H9 (cell line): ENCODE results near the gene SLC16A11. TPM values are rescaled to one million over a fixed set of nuclear protein-coding genes. Genes with fewer than 3 reads are reported as not detected.

ENCODE experiments used
- DNase-seq: peaks from one replicate; pipeline ENCODE4 v3.0.0-alpha.2; 2017
- H2AFZ ChIP-seq: one replicate; pipeline ENCODE4 v1.6.1; 2013; ENCODE audit warnings: mild to moderate bottlenecking, low read length, control low read depth, moderate library complexity
- H2AK5ac ChIP-seq: 2 replicates; pipeline ENCODE4 v1.6.1; 2013; ENCODE audit warnings: low read length, control low read depth, mixed read lengths; ENCODE audit not compliant: insufficient read length
- H2BK120ac ChIP-seq: one replicate; pipeline ENCODE4 v1.6.1; 2013; ENCODE audit warnings: low read depth, mild to moderate bottlenecking, low read length, control low read depth, inconsistent platforms; ENCODE audit not compliant: poor library complexity, severe bottlenecking
- H2BK12ac ChIP-seq: 2 replicates; pipeline ENCODE4 v1.6.1; 2013; ENCODE audit warnings: low read length, control low read depth, mixed read lengths, low read depth; ENCODE audit not compliant: insufficient read length
- H2BK15ac ChIP-seq: 2 replicates; pipeline ENCODE4 v1.6.1; 2013; ENCODE audit warnings: low read depth, low read length, control low read depth
- H2BK20ac ChIP-seq: one replicate; pipeline ENCODE4 v1.6.1; 2013; ENCODE audit warnings: low read depth, mild to moderate bottlenecking, low read length, control low read depth, inconsistent platforms; ENCODE audit not compliant: poor library complexity, severe bottlenecking
- H2BK5ac ChIP-seq: 2 replicates; pipeline ENCODE4 v1.6.1; 2013; ENCODE audit warnings: low read length, control low read depth, mixed read lengths; ENCODE audit not compliant: insufficient read length
- H3K14ac ChIP-seq: 2 replicates; pipeline ENCODE4 v1.6.1; 2013; ENCODE audit warnings: low read length, control low read depth; ENCODE audit not compliant: insufficient read depth
- H3K18ac ChIP-seq: 2 replicates; pipeline ENCODE4 v1.6.1; 2013; ENCODE audit warnings: low read depth, mild to moderate bottlenecking, mixed read lengths, low read length, control low read depth; ENCODE audit not compliant: insufficient read length
- H3K23ac ChIP-seq: 2 replicates; pipeline ENCODE4 v1.6.1; 2013; ENCODE audit warnings: low read length, control low read depth, mixed read lengths, low read depth; ENCODE audit not compliant: insufficient read length
- H3K23me2 ChIP-seq: 2 replicates; pipeline ENCODE4 v1.6.1; 2013; ENCODE audit warnings: low read depth, mild to moderate bottlenecking, mixed read lengths, low read length, control low read depth; ENCODE audit not compliant: insufficient read length, poor library complexity, severe bottlenecking
- H3K27ac ChIP-seq: 2 replicates; pipeline ENCODE4 v1.5.1; 2013; ENCODE audit warnings: low read length, control low read depth, mixed read lengths, low read depth; ENCODE audit not compliant: insufficient read length
- H3K27me3 ChIP-seq: 2 replicates; pipeline ENCODE4 v1.6.1; 2013; ENCODE audit warnings: low read length, control low read depth, inconsistent platforms; ENCODE audit not compliant: insufficient read depth
- H3K4ac ChIP-seq: 2 replicates; pipeline ENCODE4 v1.6.1; 2013; ENCODE audit warnings: low read depth, mild to moderate bottlenecking, control low read depth, inconsistent platforms, low read length, moderate library complexity
- H3K4me1 ChIP-seq: 2 replicates; pipeline ENCODE4 v1.6.1; 2013; ENCODE audit warnings: low read length, control low read depth, inconsistent platforms; ENCODE audit not compliant: insufficient read depth
- H3K4me2 ChIP-seq: 2 replicates; pipeline ENCODE4 v1.6.1; 2013; ENCODE audit warnings: low read length, control low read depth, mixed read lengths; ENCODE audit not compliant: insufficient read length, insufficient read depth
- H3K56ac ChIP-seq: 2 replicates; pipeline ENCODE4 v1.6.1; 2013; ENCODE audit warnings: low read depth, mild to moderate bottlenecking, mixed read lengths, low read length, control low read depth; ENCODE audit not compliant: insufficient read length
- H3K79me1 ChIP-seq: 2 replicates; pipeline ENCODE4 v1.6.1; 2013; ENCODE audit warnings: low read depth, mild to moderate bottlenecking, moderate library complexity, low read length, control low read depth, inconsistent platforms; ENCODE audit not compliant: insufficient read depth, poor library complexity, severe bottlenecking
- H3K79me2 ChIP-seq: 2 replicates; pipeline ENCODE4 v1.6.1; 2013; ENCODE audit warnings: low read length, control low read depth, inconsistent platforms; ENCODE audit not compliant: insufficient read depth
- H3K9ac ChIP-seq: 2 replicates; pipeline ENCODE4 v1.6.1; 2013; ENCODE audit warnings: low read length, control low read depth, mixed read lengths; ENCODE audit not compliant: insufficient read length; ENCODE audit errors: extremely low read depth
- H3K9me3 ChIP-seq: one replicate; pipeline ENCODE4 v1.6.1; 2013; ENCODE audit warnings: low read depth, low read length, inconsistent platforms; ENCODE audit not compliant: control insufficient read depth
- H3T11ph ChIP-seq: one replicate; pipeline ENCODE4 v1.6.1; 2013; ENCODE audit warnings: mild to moderate bottlenecking, low read length, control low read depth, inconsistent platforms
- H4K20me1 ChIP-seq: one replicate; pipeline ENCODE4 v1.6.1; 2013; ENCODE audit not compliant: control insufficient read depth, insufficient read length, insufficient read depth
- H4K5ac ChIP-seq: 2 replicates; pipeline ENCODE4 v1.6.1; 2013; ENCODE audit warnings: low read depth, mild to moderate bottlenecking, mixed read lengths, low read length, control low read depth; ENCODE audit not compliant: insufficient read length
- H4K8ac ChIP-seq: replicated peaks from 2 replicates; pipeline ENCODE4 v1.6.1; 2013; ENCODE audit warnings: low read length, control low read depth, mixed read lengths, low read depth; ENCODE audit not compliant: insufficient read length
- H4K91ac ChIP-seq: 2 replicates; pipeline ENCODE4 v1.6.1; 2013; ENCODE audit warnings: low read depth, mild to moderate bottlenecking, moderate library complexity, mixed read lengths, low read length, control low read depth; ENCODE audit not compliant: insufficient read length
- H3K27ac Mint-ChIP-seq, 3 experiments: 2 replicates in 2 of 3; 3 replicates in 1 of 3; pipeline ENCODE4 v1.8.0; 2020 to 2021; ENCODE audit warnings: mixed read lengths in 3 of 3, mild to moderate bottlenecking in 1 of 3, moderate library complexity in 1 of 3
- H3K27me3 Mint-ChIP-seq: 2 replicates; pipeline ENCODE4 v1.8.0; 2021; ENCODE audit warnings: low read depth, mild to moderate bottlenecking, moderate library complexity, mixed read lengths
- H3K36me3 Mint-ChIP-seq, 3 experiments: 2 replicates in 2 of 3; 3 replicates in 1 of 3; pipeline ENCODE4 v1.8.0; 2020 to 2021; ENCODE audit warnings: low read depth in 3 of 3, mixed read lengths in 3 of 3; ENCODE audit not compliant: insufficient read depth in 1 of 3
- H3K4me1 Mint-ChIP-seq, 2 experiments: 2 replicates each; pipeline ENCODE4 v1.8.0; 2020; ENCODE audit warnings: mixed read lengths in 2 of 2
- H3K4me3 Mint-ChIP-seq, 2 experiments: 2 replicates in 1 of 2; 3 replicates in 1 of 2; pipeline ENCODE4 v1.8.0; 2020 to 2021; ENCODE audit warnings: mild to moderate bottlenecking in 2 of 2, mixed read lengths in 2 of 2, moderate library complexity in 1 of 2
- H3K9me3 Mint-ChIP-seq, 2 experiments: 2 replicates in 1 of 2; 3 replicates in 1 of 2; pipeline ENCODE4 v1.8.0; 2020; ENCODE audit warnings: mild to moderate bottlenecking in 2 of 2, mixed read lengths in 2 of 2, moderate library complexity in 1 of 2
- CTCF ChIP-seq: fragments of 200-600 bp; sonication (generic); conservative IDR thresholded peaks from 3 replicates; pipeline ENCODE4 v1.8.0; 2021; ENCODE audit warnings: antibody characterized with exemption, mild to moderate bottlenecking
- WGBS: extraction: QIAGEN DNeasy Blood & Tissue Kit; methylation state at CpG from one replicate; pipeline ENCODE4 v1.1.7; 2013; ENCODE audit warnings: missing lambda C conversion rate, low lambda C conversion rate, mixed read lengths; ENCODE audit not compliant: insufficient read length; ENCODE audit errors: extremely low coverage; 5-methylcytosine and 5-hydroxymethylcytosine counted together
- total RNA-seq: library from RNA; stranded (reverse); gene quantifications from 2 replicates; pipeline ENCODE4 v1.2.1, GENCODE V29; 2021

The SLC16A11 gene
- total RNA-seq, 1 experiment from 2014 or later: 0.13 TPM

- Histone ChIP-seq H2BK15ac (no peak overlapping the region), H2AFZ (no peak overlapping the region), H3K18ac (no peak overlapping the region), H2BK12ac (no peak overlapping the region), H3K79me1 (no peaks in the 10 kb centered on the region), H3K4me2 (no peak overlapping the region), H2BK20ac (no peak overlapping the region), H3K56ac (no peak overlapping the region), H4K20me1 (no peaks in the 10 kb centered on the region), H3K9me3 (no peaks in the 10 kb centered on the region), H3K27ac (no peak overlapping the region), H3K14ac (no peak overlapping the region), H3K23me2 (no peaks in the 10 kb centered on the region), H4K91ac (no peak overlapping the region), H3K9ac (no peak overlapping the region), H2AK5ac (no peak overlapping the region), H4K8ac (no peak overlapping the region), H3K23ac (no peak overlapping the region), H3K27me3 (no peaks in the 10 kb centered on the region), H3K79me2 (no peaks in the 10 kb centered on the region), H2BK120ac (no peak overlapping the region), H3K4ac (no peak overlapping the region), H4K5ac (no peak overlapping the region), H2BK5ac (no peak overlapping the region), H3T11ph (no peak overlapping the region), H3K4me1 (no peaks in the 10 kb centered on the region)
- Mint-ChIP-seq H3K9me3 (peaks cover 25% of the 10 kb centered on the region in 2 experiments), H3K27ac (peak overlapping the region in 1 of 3 experiments; percentile 34; a peak in 1 of 7 replicates), H3K4me1 (peaks cover 3 to 4% of the 10 kb centered on the region in 2 experiments; a peak in 3 of 4 replicates), H3K4me3 (no peak overlapping the region), H3K27me3 (peaks cover 43% of the 10 kb centered on the region), H3K36me3 (peaks cover 4 to 10% (median 6%) of the 10 kb centered on the region in 3 experiments; a peak in 5 of 7 replicates)
- no peak for DNase-seq
- TF ChIP-seq CTCF: no peak
- no CpG with 5 or more reads among the region's 4 CpGs for WGBS
These were observed 20.4 kb upstream of the SLC16A11 start for GRCh38 chr17:7064261-7064660.
